ENCODE measurements around the gene TAF11L2.
"Not testable (repeated sequence)": the region's sequence is repeated elsewhere in the genome, so short reads cannot be mapped to it uniquely, and the experiment has no call there.

DNA sequence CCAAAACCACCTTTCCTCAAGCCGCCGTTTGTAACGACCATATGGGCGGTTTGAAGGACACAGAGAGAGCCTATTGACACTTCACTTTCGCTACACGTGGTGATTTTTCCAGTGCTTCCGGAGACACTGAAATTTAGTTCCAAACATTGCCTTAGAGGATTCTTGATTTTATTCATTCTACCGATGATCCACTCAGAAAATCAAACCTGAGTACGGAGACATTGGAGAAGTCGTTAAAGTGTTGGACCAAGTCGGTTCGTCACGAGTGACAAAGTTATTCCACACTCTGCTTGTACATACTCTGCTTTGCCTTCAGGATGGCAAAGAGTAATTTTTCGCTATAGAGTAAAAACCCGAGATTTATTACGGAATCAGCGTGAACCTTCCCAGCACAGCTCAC lies 28.5 kb downstream of the TAF11L2 start:
- TF ChIP-seq CTCF, POLR2A, EP300 (IDR thresholded peaks at IDR 0.05): not testable (repeated sequence)
